ENCODE measurements around the gene BBC3. TPM values are rescaled to one million over a fixed set of nuclear protein-coding genes. Genes with fewer than 3 reads are reported as not detected.

The BBC3 gene
- polyA plus RNA-seq, 1 donor (not counting 4 experiments of a cell fraction or from before 2014, with no cell fraction given), result 1.1 TPM

- DNase-seq (ENCODE audit: low read depth, low spot score) (no peak), FAIRE-seq (no peak)
- no peaks in the 10 kb centered on the region for H3K9me1 ChIP-seq (ENCODE audit: control insufficient read depth, extremely low read depth, insufficient read depth, low read length)
- H4K20me1 ChIP-seq (ENCODE audit: control insufficient read depth, extremely low read depth, insufficient read depth, low read length), result no peaks in the 10 kb centered on the region
- dilution Hi-C loops (cut with MboI; ENCODE audit: extremely low pct_ligation_motif_present, low sequenced_read_pairs), result no loop called here
- H3K4me1 ChIP-seq (ENCODE audit: control insufficient read depth, extremely low read depth, insufficient read depth, low read length), result no peaks in the 10 kb centered on the region
- H3K36me3 ChIP-seq (ENCODE audit: control insufficient read depth in 2 of 2, extremely low read depth in 1 of 2, insufficient read depth in 2 of 2, low read length in 2 of 2), result peaks cover 7 to 22% of the 10 kb centered on the region in 2 experiments
- H3K27me3 ChIP-seq (ENCODE audit: control insufficient read depth, extremely low read depth, insufficient read depth, low read length), result no peaks in the 10 kb centered on the region
- H3K27ac ChIP-seq (ENCODE audit: control insufficient read depth, insufficient read depth, low read length), result no peak overlapping the region
- TF ChIP-seq EZH2 (IDR thresholded peaks at IDR 0.05; ENCODE audit: low read length) (no peak), CTCF (optimal IDR thresholded peaks at IDR 0.05 in 1 of 3, IDR thresholded peaks at IDR 0.05 in 1 of 3, conservative IDR thresholded peaks at IDR 0.05 in 1 of 3; ENCODE audit: extremely low read depth in 1 of 3, insufficient read depth in 2 of 3, low read length in 3 of 3) (no peak)
- no peak overlapping the region for H3K4me2 ChIP-seq (ENCODE audit: control insufficient read depth, extremely low read depth, insufficient read depth, low read depth, low read length)
- no peak overlapping the region for H3K4me3 ChIP-seq (ENCODE audit: control insufficient read depth in 2 of 3, extremely low read depth in 1 of 3, insufficient read depth in 2 of 3, low read depth in 1 of 3, low read length in 3 of 3)
- no peaks in the 10 kb centered on the region for H3K79me2 ChIP-seq (ENCODE audit: control insufficient read depth, insufficient read depth, low read length)
- H3K9ac ChIP-seq (ENCODE audit: control insufficient read depth, extremely low read depth, insufficient read depth, low read length), result no peak overlapping the region
- no peaks in the 10 kb centered on the region for H3K9me3 ChIP-seq (ENCODE audit: control insufficient read depth, low read depth, low read length)
- no peak overlapping the region for H2AFZ ChIP-seq (ENCODE audit: control insufficient read depth, low read length)
Observed at GRCh38 chr19:47197141-47197540, 33.9 kb downstream of the BBC3 start.

DNA sequence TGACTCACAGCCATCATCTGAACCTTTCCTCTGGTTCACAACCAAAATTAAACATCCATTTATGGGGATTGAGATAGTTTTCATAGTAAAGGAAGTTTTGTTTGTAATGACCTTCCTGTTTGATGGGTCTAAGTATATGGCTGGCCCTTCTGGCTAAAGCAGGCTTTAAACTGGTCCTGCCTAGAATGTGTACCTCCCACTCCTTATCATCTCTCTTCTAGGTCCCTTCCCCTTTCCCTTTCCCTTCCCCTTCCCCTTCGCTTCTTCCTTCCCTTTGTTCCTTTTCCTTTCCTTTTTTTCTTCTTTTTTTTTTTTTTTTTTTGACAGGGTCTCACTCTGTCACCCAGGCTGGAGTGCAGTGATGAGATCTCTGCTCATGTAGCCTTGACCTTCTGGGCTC, 35.6 kb downstream of the BBC3 start:
- Histone ChIP-seq H3K36me3 (ENCODE audit: control insufficient read depth in 2 of 2, extremely low read depth in 1 of 2, insufficient read depth in 2 of 2, low read length in 2 of 2) (peaks cover 7 to 22% of the 10 kb centered on the region in 2 experiments), H3K9me1 (ENCODE audit: control insufficient read depth, extremely low read depth, insufficient read depth, low read length) (no peaks in the 10 kb centered on the region), H3K27ac (ENCODE audit: control insufficient read depth, insufficient read depth, low read length) (no peak overlapping the region), H3K9ac (ENCODE audit: control insufficient read depth, extremely low read depth, insufficient read depth, low read length) (no peak overlapping the region), H3K9me3 (ENCODE audit: control insufficient read depth, low read depth, low read length) (no peaks in the 10 kb centered on the region), H3K4me1 (ENCODE audit: control insufficient read depth, extremely low read depth, insufficient read depth, low read length) (no peaks in the 10 kb centered on the region), H3K27me3 (ENCODE audit: control insufficient read depth, extremely low read depth, insufficient read depth, low read length) (no peaks in the 10 kb centered on the region), H3K4me3 (ENCODE audit: control insufficient read depth in 2 of 3, extremely low read depth in 1 of 3, insufficient read depth in 2 of 3, low read depth in 1 of 3, low read length in 3 of 3) (no peak overlapping the region), H3K4me2 (ENCODE audit: control insufficient read depth, extremely low read depth, insufficient read depth, low read depth, low read length) (no peak overlapping the region), H4K20me1 (ENCODE audit: control insufficient read depth, extremely low read depth, insufficient read depth, low read length) (no peaks in the 10 kb centered on the region), H3K79me2 (ENCODE audit: control insufficient read depth, insufficient read depth, low read length) (peaks cover 2% of the 10 kb centered on the region), H2AFZ (ENCODE audit: control insufficient read depth, low read length) (no peak overlapping the region)
- DNase-seq (ENCODE audit: low read depth, low spot score) (no peak), FAIRE-seq (no peak)
- TF ChIP-seq EZH2 (IDR thresholded peaks at IDR 0.05; ENCODE audit: low read length) (no peak), CTCF (optimal IDR thresholded peaks at IDR 0.05 in 1 of 3, IDR thresholded peaks at IDR 0.05 in 1 of 3, conservative IDR thresholded peaks at IDR 0.05 in 1 of 3; ENCODE audit: extremely low read depth in 1 of 3, insufficient read depth in 2 of 3, low read length in 3 of 3) (no peak)
- dilution Hi-C loops (cut with MboI; ENCODE audit: extremely low pct_ligation_motif_present, low sequenced_read_pairs), result no loop called here
